ENCODE measurements around the gene KCNG4.
A peak's percentile ranks its signal among the peaks of the same experiment; 100 is the strongest.

Gene KCNG4, protein sequence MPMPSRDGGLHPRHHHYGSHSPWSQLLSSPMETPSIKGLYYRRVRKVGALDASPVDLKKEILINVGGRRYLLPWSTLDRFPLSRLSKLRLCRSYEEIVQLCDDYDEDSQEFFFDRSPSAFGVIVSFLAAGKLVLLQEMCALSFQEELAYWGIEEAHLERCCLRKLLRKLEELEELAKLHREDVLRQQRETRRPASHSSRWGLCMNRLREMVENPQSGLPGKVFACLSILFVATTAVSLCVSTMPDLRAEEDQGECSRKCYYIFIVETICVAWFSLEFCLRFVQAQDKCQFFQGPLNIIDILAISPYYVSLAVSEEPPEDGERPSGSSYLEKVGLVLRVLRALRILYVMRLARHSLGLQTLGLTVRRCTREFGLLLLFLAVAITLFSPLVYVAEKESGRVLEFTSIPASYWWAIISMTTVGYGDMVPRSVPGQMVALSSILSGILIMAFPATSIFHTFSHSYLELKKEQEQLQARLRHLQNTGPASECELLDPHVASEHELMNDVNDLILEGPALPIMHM

GRCh38 chr16:84239909-84240308, at the start of gene KCNG4:
Gene KCNG4 (minus strand): TSS chr16:84240012. CDS start chr16:84237485, 2,527 bp downstream.
- H3K9ac ChIP-seq (ENCODE audit: low read length): no peak within 1 kb of the TSS
- H3K36me3 ChIP-seq (ENCODE audit: control insufficient read depth, insufficient read depth, low read length, severe bottlenecking): no peaks in the 10 kb centered on the region
- H3K4me3 ChIP-seq (ENCODE audit: low read length): no peak within 1 kb of the TSS
- peaks cover 70% of the 10 kb centered on the region for H3K27me3 ChIP-seq (replicated peaks; ENCODE audit: control insufficient read depth, insufficient read depth, low read length)
- no peak for DNase-seq (ENCODE audit: low read depth)
- H3K4me1 ChIP-seq (ENCODE audit: control insufficient read depth, insufficient read depth, low read length): no peaks in the 10 kb centered on the region
- peaks cover 7% of the 10 kb centered on the region for H3K9me3 ChIP-seq (ENCODE audit: control insufficient read depth, low read length)

DNA sequence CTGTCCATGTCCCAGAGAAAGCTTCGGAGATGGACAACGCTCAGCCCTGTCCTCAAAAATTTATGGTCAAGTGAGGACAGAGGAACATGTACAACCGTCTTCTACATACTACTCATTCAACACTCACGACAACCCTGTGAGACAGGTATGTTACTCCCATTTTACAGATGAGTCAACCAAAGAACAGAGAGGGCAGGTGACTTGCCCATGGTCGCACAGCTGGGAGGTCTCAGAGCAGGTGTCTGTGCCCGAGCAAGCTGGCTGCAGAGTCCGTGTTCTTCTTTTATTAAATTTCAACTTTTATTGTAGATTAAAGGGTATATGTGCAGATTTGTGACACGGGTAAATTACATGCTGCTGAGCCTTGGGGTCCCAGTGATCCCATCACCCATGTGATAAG, 49.1 kb upstream of the KCNG4 start:
- no peak for DNase-seq (ENCODE audit: low read depth)
- peaks cover 10% of the 10 kb centered on the region for H3K4me1 ChIP-seq (ENCODE audit: control insufficient read depth, insufficient read depth, low read length)
- H3K9me3 ChIP-seq (ENCODE audit: control insufficient read depth, low read length): peaks cover 10% of the 10 kb centered on the region
- no peak overlapping the region for H3K9ac ChIP-seq (ENCODE audit: low read length)
- H3K27me3 ChIP-seq (replicated peaks; ENCODE audit: control insufficient read depth, insufficient read depth, low read length): peaks cover 52% of the 10 kb centered on the region
- no peak overlapping the region for H3K4me3 ChIP-seq (ENCODE audit: low read length)
- H3K36me3 ChIP-seq (ENCODE audit: control insufficient read depth, insufficient read depth, low read length, severe bottlenecking): no peaks in the 10 kb centered on the region

GRCh38 chr16:84286578-84287240, 46.9 kb upstream of the KCNG4 start:
- DNase-seq (ENCODE audit: low read depth): peak; percentile 83
- H3K4me1 ChIP-seq (ENCODE audit: control insufficient read depth, insufficient read depth, low read length): peaks cover 12% of the 10 kb centered on the region
- H3K4me3 ChIP-seq (ENCODE audit: low read length): no peak overlapping the region
- no peaks in the 10 kb centered on the region for H3K36me3 ChIP-seq (ENCODE audit: control insufficient read depth, insufficient read depth, low read length, severe bottlenecking)
- H3K9ac ChIP-seq (ENCODE audit: low read length): no peak overlapping the region
- peaks cover 10% of the 10 kb centered on the region for H3K9me3 ChIP-seq (ENCODE audit: control insufficient read depth, low read length)
- H3K27me3 ChIP-seq (replicated peaks; ENCODE audit: control insufficient read depth, insufficient read depth, low read length): peaks cover 37% of the 10 kb centered on the region

DNA sequence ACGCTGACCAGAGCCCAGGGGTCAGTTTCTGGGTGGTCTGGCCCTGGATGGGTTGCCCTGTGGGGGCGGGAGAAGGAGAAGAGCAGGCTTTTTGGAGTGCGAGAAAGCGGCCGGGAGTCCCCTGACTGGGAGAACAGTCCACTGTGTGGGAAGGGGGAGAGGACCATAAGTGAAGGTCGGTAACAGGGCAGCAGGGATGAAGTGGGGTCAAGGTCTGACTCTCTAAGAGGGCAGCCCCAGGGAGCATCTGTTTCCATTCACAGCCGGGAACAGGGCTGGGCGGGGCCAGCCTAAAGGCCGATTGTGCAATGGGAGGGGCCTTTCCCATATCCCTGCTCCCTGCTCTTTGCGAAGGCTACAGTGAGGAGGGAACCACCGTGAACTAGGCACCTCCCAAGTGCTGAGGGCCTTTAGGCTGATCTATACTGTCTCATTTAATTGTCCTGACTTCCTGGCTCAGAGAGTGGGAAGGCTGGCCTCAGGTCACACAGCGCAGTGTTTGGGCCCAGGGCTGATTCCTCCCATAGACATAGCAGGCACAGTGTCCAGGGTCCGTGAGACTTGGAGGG, 44.4 kb upstream of the KCNG4 start:
- Histone ChIP-seq H3K9me3 (ENCODE audit: control insufficient read depth, low read length) (peaks cover 10% of the 10 kb centered on the region), H3K36me3 (ENCODE audit: control insufficient read depth, insufficient read depth, low read length, severe bottlenecking) (no peaks in the 10 kb centered on the region), H3K27me3 (replicated peaks; ENCODE audit: control insufficient read depth, insufficient read depth, low read length) (peaks cover 39% of the 10 kb centered on the region), H3K9ac (ENCODE audit: low read length) (no peak overlapping the region), H3K4me1 (ENCODE audit: control insufficient read depth, insufficient read depth, low read length) (peaks cover 12% of the 10 kb centered on the region), H3K4me3 (ENCODE audit: low read length) (no peak overlapping the region)
- DNase-seq (ENCODE audit: low read depth): peak; percentile 91

- no peaks in the 10 kb centered on the region for H3K36me3 ChIP-seq (ENCODE audit: control insufficient read depth, insufficient read depth, low read length, severe bottlenecking)
- H3K9me3 ChIP-seq (ENCODE audit: control insufficient read depth, low read length): peaks cover 8% of the 10 kb centered on the region
- H3K27me3 ChIP-seq (replicated peaks; ENCODE audit: control insufficient read depth, insufficient read depth, low read length): peaks cover 34% of the 10 kb centered on the region
- H3K9ac ChIP-seq (ENCODE audit: low read length): no peak overlapping the region
- peaks cover 9% of the 10 kb centered on the region for H3K4me1 ChIP-seq (ENCODE audit: control insufficient read depth, insufficient read depth, low read length)
- H3K4me3 ChIP-seq (ENCODE audit: low read length): no peak overlapping the region
- no peak for DNase-seq (ENCODE audit: low read depth)
These were observed 43.7 kb upstream of the KCNG4 start for GRCh38 chr16:84283314-84284153.

DNA sequence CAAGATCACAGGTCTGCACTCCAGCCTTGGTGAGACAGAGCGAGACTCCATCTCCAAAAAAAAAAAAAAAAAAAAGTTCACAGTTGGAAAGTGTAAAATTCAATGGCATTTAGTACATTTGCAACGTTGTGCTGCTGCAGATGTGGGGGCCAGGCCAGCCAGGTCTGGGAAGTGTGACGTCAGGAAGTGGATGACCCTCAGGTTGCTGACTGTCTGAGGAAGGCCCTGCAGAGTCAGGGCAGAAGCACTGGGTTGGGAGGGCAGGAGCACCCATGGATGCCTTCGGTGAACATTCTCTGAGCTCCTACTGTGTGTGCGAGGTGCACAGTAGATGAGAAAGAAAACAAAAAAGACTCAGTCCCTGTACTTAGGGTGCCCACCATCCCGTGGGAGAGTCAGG, 42.7 kb upstream of the KCNG4 start:
- Histone ChIP-seq H3K36me3 (ENCODE audit: control insufficient read depth, insufficient read depth, low read length, severe bottlenecking) (no peaks in the 10 kb centered on the region), H3K4me1 (ENCODE audit: control insufficient read depth, insufficient read depth, low read length) (peaks cover 8% of the 10 kb centered on the region), H3K9ac (ENCODE audit: low read length) (no peak overlapping the region), H3K27me3 (replicated peaks; ENCODE audit: control insufficient read depth, insufficient read depth, low read length) (peaks cover 26% of the 10 kb centered on the region), H3K4me3 (ENCODE audit: low read length) (no peak overlapping the region), H3K9me3 (ENCODE audit: control insufficient read depth, low read length) (peaks cover under 1% of the 10 kb centered on the region)
- DNase-seq (ENCODE audit: low read depth): no peak

GRCh38 chr16:84281074-84281473, 41.3 kb upstream of the KCNG4 start:
- DNase-seq (ENCODE audit: low read depth): no peak
- Histone ChIP-seq H3K36me3 (ENCODE audit: control insufficient read depth, insufficient read depth, low read length, severe bottlenecking) (no peaks in the 10 kb centered on the region), H3K9ac (ENCODE audit: low read length) (no peak overlapping the region), H3K9me3 (ENCODE audit: control insufficient read depth, low read length) (no peaks in the 10 kb centered on the region), H3K27me3 (replicated peaks; ENCODE audit: control insufficient read depth, insufficient read depth, low read length) (peaks cover 28% of the 10 kb centered on the region), H3K4me1 (ENCODE audit: control insufficient read depth, insufficient read depth, low read length) (peaks cover 8% of the 10 kb centered on the region), H3K4me3 (ENCODE audit: low read length) (no peak overlapping the region)

DNA sequence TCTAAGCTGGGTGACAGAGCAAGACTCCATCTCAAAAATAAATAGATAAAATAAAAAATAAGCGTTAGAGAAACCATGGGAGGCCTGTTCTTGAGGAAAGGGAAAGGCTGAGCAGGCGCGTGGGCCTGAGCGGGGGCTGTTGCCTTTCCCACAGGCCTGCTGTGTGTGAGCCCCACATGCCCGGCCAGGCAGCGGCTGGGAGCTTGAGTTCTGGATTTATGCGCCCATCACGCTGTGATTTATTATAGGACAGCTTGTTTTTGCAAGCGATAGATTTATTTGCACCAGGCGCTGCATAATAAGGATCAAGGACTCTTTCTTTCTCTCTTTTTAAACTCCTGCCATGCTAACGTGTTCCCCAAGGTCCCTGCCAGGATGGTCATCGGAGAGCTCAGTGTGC, 40.1 kb upstream of the KCNG4 start:
- Histone ChIP-seq H3K27me3 (replicated peaks; ENCODE audit: control insufficient read depth, insufficient read depth, low read length) (peaks cover 39% of the 10 kb centered on the region), H3K36me3 (ENCODE audit: control insufficient read depth, insufficient read depth, low read length, severe bottlenecking) (no peaks in the 10 kb centered on the region), H3K9me3 (ENCODE audit: control insufficient read depth, low read length) (no peaks in the 10 kb centered on the region), H3K4me3 (ENCODE audit: low read length) (no peak overlapping the region), H3K9ac (ENCODE audit: low read length) (no peak overlapping the region), H3K4me1 (ENCODE audit: control insufficient read depth, insufficient read depth, low read length) (peaks cover 8% of the 10 kb centered on the region)
- no peak for DNase-seq (ENCODE audit: low read depth)

DNA sequence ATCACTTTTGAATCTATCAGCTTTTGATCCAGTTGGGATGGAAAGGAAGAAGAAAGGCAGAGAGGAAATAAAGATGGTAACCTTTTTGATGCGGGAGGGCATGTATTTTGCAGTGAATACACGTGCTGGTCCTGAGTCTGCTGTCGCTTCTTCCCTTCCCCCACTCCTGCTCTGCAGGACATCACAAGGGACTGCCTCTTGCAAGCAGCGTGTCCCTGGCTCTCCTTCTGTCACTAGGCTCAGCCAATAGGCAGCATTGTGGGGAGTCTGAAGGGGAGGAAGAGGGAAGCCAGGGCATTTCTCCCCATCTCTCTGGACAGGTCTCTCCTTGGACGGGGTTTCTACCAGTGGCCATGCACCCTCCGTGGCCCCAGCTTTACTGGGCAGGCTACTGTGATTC, 39.2 kb upstream of the KCNG4 start:
- Histone ChIP-seq H3K9me3 (ENCODE audit: control insufficient read depth, low read length) (no peaks in the 10 kb centered on the region), H3K4me3 (ENCODE audit: low read length) (no peak overlapping the region), H3K36me3 (ENCODE audit: control insufficient read depth, insufficient read depth, low read length, severe bottlenecking) (no peaks in the 10 kb centered on the region), H3K9ac (ENCODE audit: low read length) (no peak overlapping the region), H3K27me3 (replicated peaks; ENCODE audit: control insufficient read depth, insufficient read depth, low read length) (peaks cover 49% of the 10 kb centered on the region), H3K4me1 (ENCODE audit: control insufficient read depth, insufficient read depth, low read length) (peaks cover 2% of the 10 kb centered on the region)
- DNase-seq (ENCODE audit: low read depth): no peak

DNA sequence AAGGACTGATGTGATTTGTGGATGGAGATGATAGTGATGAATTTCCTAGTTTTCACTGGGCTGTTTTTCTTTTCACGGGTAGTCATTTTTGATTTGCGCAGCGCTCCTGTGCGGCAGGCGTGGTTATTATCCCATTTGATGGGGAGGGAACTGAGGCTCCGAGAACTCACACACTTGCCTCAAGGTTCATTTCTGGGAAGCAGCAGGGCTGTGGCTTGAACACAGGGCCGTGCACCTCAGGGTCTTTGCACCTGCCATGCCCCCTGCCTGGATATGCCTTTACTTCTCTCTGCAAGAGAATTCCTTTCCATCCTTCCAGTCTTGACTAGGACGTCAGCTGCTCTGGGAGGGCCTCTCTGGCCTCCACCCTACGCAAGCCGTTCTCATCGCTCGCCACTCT, 38.5 kb upstream of the KCNG4 start:
- DNase-seq (ENCODE audit: low read depth): no peak
- Histone ChIP-seq H3K36me3 (ENCODE audit: control insufficient read depth, insufficient read depth, low read length, severe bottlenecking) (no peaks in the 10 kb centered on the region), H3K4me1 (ENCODE audit: control insufficient read depth, insufficient read depth, low read length) (no peaks in the 10 kb centered on the region), H3K4me3 (ENCODE audit: low read length) (no peak overlapping the region), H3K9me3 (ENCODE audit: control insufficient read depth, low read length) (no peaks in the 10 kb centered on the region), H3K27me3 (replicated peaks; ENCODE audit: control insufficient read depth, insufficient read depth, low read length) (peaks cover 47% of the 10 kb centered on the region), H3K9ac (ENCODE audit: low read length) (no peak overlapping the region)

Measured in adipocyte (in vitro differentiated cells).